Measurements from ENCODE around the gene RRP8. TPM values are rescaled to one million over a fixed set of nuclear protein-coding genes. Genes with fewer than 3 reads are reported as not detected.

Gene RRP8
- total RNA-seq, 1 experiment from 2014 or later = 10.1 TPM

DNA sequence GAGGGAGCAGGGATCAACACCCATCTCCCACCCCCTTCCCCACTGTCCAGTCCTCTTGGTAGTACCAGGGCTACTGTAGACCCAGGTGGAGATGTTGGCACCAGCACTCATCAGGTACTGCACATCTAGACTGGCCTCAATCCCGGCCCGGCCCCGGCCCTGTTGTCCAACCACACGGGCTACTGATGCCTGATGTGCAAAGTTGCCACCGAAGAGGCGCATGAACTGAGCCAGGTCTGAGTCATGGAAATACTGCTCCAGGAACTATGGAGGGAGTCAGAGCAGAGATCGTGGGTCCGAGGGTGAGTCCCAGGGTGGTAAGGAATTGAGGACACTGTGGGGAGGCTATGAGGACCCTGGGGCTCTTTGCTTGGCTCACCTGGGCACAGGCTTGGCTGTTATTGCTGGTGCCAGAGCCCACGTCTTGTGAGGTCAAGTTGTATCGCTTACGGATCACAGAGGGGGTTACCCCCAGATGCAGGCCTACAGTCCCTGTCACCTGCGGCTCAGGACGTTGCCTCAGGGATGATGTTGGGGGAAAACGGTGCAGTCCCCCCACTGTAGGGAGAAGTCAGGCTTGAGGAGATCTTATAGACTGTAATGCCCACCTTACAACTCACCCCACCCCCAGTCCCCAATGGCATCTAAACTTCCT lies 13.3 kb upstream of the RRP8 start:
- no peaks in the 10 kb centered on the region for H3K9me2 ChIP-seq (ENCODE audit: insufficient read depth)
- H3K4me3 ChIP-seq = no peak overlapping the region
- H3K4me1 ChIP-seq (replicated peaks; ENCODE audit: insufficient read depth) = peaks cover 11% of the 10 kb centered on the region; the same call in 1 of the 2 replicates
- no peaks in the 10 kb centered on the region for H3K27me3 ChIP-seq (ENCODE audit: insufficient read depth, low read depth)
- TF ChIP-seq CTCF (conservative IDR thresholded peaks at IDR 0.05) (no peak), EZH2 (IDR thresholded peaks at IDR 0.05; ENCODE audit: low read depth) (no peak)
- no peak overlapping the region for H3K4me2 ChIP-seq
- H3K36me3 ChIP-seq (ENCODE audit: low read depth) = no peaks in the 10 kb centered on the region
- H3F3A ChIP-seq (ENCODE audit: insufficient read depth, low read depth) = peaks cover 9% of the 10 kb centered on the region; the same call in 1 of the 2 replicates
- no TSS peak for BruUV-seq (replicated peaks)
- no peak overlapping the region for H3K27ac ChIP-seq
- POLR2A ChIA-PET (ENCODE audit: unreplicated experiment) = no interaction called here
- no peaks in the 10 kb centered on the region for H3K9me3 ChIP-seq (ENCODE audit: insufficient read depth, low read depth)
- intact Hi-C loops (cut with micrococcal nuclease; ENCODE audit: unreplicated experiment) = no loop called here
- DNase-seq = no peak
- no peaks in the 10 kb centered on the region for H4K20me1 ChIP-seq (ENCODE audit: insufficient read depth)
- peaks cover 4% of the 10 kb centered on the region; the same call in 1 of the 2 replicates for H3K79me2 ChIP-seq (ENCODE audit: low read depth)
- no peak overlapping the region for H2AFZ ChIP-seq
- CTCF ChIA-PET = no interaction called here

DNA sequence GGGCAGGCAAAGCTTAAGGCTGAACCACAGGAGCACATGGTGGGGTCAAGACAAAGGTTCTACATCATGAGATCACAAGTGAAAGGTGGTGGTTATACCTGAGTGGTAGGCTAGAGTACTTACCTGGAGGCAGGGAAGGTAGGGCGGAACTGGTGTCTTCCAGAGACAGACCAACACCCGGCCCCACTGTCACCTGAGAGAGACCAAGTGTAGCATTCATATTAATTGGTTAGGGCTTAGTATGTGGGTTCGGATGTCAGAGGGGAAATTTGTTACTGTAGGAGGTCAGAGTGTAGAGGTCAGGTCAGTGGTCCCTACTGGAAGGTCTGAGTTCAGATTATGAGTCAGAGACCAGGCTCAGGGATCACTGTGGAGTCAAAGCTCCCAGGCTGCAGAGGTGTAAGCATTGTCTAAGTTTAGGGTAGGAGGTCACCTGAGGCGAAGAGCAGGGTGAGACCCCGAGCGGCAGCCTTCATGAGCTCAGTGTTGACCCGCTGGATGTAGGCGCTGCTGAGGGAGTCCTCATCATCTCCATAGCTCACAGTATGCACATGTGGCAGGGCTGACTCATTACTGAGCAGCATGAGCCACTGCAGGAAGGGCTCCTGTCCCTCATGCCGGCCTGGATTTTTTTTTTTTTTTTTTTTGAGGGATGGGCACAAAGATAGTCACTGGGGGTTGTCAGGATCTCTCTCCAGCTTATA lies 12.6 kb upstream of the RRP8 start:
- H3F3A ChIP-seq (ENCODE audit: insufficient read depth, low read depth) = peaks cover 9% of the 10 kb centered on the region; the same call in 1 of the 2 replicates
- ChIA-PET CTCF (no interaction called here), POLR2A (ENCODE audit: unreplicated experiment) (no interaction called here)
- H3K79me2 ChIP-seq (ENCODE audit: low read depth) = peaks cover 9% of the 10 kb centered on the region
- no TSS peak for BruUV-seq (replicated peaks)
- no peak overlapping the region for H3K4me3 ChIP-seq
- TF ChIP-seq EZH2 (IDR thresholded peaks at IDR 0.05; ENCODE audit: low read depth) (no peak), CTCF (conservative IDR thresholded peaks at IDR 0.05) (no peak)
- H4K20me1 ChIP-seq (ENCODE audit: insufficient read depth) = no peaks in the 10 kb centered on the region
- H3K27ac ChIP-seq = no peak overlapping the region
- no peak for DNase-seq
- H3K9me3 ChIP-seq (ENCODE audit: insufficient read depth, low read depth) = no peaks in the 10 kb centered on the region
- intact Hi-C loops (cut with micrococcal nuclease; ENCODE audit: unreplicated experiment) = no loop called here
- H3K4me1 ChIP-seq (replicated peaks; ENCODE audit: insufficient read depth) = peaks cover 11% of the 10 kb centered on the region; the same call in 1 of the 2 replicates
- H3K27me3 ChIP-seq (ENCODE audit: insufficient read depth, low read depth) = no peaks in the 10 kb centered on the region
- no peaks in the 10 kb centered on the region for H3K36me3 ChIP-seq (ENCODE audit: low read depth)
- no peaks in the 10 kb centered on the region for H3K9me2 ChIP-seq (ENCODE audit: insufficient read depth)
- H2AFZ ChIP-seq = no peak overlapping the region
- H3K4me2 ChIP-seq = no peak overlapping the region

DNA sequence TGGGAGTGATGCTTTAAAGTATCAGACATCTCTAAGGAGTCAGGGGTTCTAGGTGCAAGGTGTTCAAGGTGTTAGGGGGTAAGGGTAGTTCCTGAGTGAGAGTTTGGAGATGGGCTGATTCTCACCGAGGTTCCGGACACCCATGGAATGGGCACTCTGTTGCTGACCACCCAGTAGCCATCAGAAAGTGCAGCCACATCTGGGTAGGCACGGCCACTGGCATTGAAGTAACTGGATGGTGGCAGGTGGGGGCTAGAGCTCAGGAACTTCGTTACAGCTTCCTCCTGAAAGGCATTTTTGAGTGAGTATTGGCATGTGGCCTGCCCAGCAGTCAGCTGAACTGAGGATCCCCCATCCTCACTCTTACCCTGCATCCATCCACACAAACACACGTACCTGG lies 11.6 kb upstream of the RRP8 start:
- POLR2A ChIA-PET (ENCODE audit: unreplicated experiment) = no interaction called here
- intact Hi-C loops (cut with micrococcal nuclease; ENCODE audit: unreplicated experiment) = no loop called here

More for the DNA sequence above, 11.6 kb upstream of the RRP8 start:
- H3K79me2 ChIP-seq (ENCODE audit: low read depth) = peaks cover 13% of the 10 kb centered on the region
- no TSS peak for BruUV-seq (replicated peaks)
- no peak overlapping the region for H3K27ac ChIP-seq
- no peaks in the 10 kb centered on the region for H4K20me1 ChIP-seq (ENCODE audit: insufficient read depth)
- no peaks in the 10 kb centered on the region for H3K27me3 ChIP-seq (ENCODE audit: insufficient read depth, low read depth)
- no peak overlapping the region for H3K4me3 ChIP-seq
- no peaks in the 10 kb centered on the region for H3K9me2 ChIP-seq (ENCODE audit: insufficient read depth)
- no peak overlapping the region for H2AFZ ChIP-seq
- peaks cover 9% of the 10 kb centered on the region; the same call in 1 of the 2 replicates for H3F3A ChIP-seq (ENCODE audit: insufficient read depth, low read depth)
- TF ChIP-seq CTCF (conservative IDR thresholded peaks at IDR 0.05) = no peak
- CTCF ChIA-PET = no interaction called here
- H3K9me3 ChIP-seq (ENCODE audit: insufficient read depth, low read depth) = no peaks in the 10 kb centered on the region
- H3K4me1 ChIP-seq (replicated peaks; ENCODE audit: insufficient read depth) = peaks cover 11% of the 10 kb centered on the region; the same call in 1 of the 2 replicates
- no peak overlapping the region for H3K4me2 ChIP-seq
- no peaks in the 10 kb centered on the region for H3K36me3 ChIP-seq (ENCODE audit: low read depth)
- no peak for DNase-seq
